Osteocyte (in vitro differentiated cells): ENCODE data around the gene SMPD1. TPM values are rescaled to one million over a fixed set of nuclear protein-coding genes. Genes with fewer than 3 reads are reported as not detected.

Source experiments
- DNase-seq: peaks from one replicate; pipeline ENCODE4 v3.0.0; 2021; ENCODE audit warnings: mixed read lengths; ENCODE audit not compliant: unreplicated experiment; ENCODE audit errors: extremely low spot score
- H3K27ac Mint-ChIP-seq: one replicate; pipeline ENCODE4 v1.8.0; 2021; ENCODE audit warnings: mild to moderate bottlenecking, mixed read lengths; ENCODE audit not compliant: unreplicated experiment
- H3K27me3 Mint-ChIP-seq: one replicate; pipeline ENCODE4 v1.8.0; 2021; ENCODE audit warnings: mixed read lengths; ENCODE audit not compliant: unreplicated experiment
- H3K36me3 Mint-ChIP-seq: one replicate; pipeline ENCODE4 v1.8.0; 2021; ENCODE audit warnings: mixed read lengths; ENCODE audit not compliant: unreplicated experiment
- H3K4me1 Mint-ChIP-seq: one replicate; pipeline ENCODE4 v1.8.0; 2021; ENCODE audit warnings: mixed read lengths; ENCODE audit not compliant: unreplicated experiment
- H3K4me3 Mint-ChIP-seq: one replicate; pipeline ENCODE4 v1.8.0; 2021; ENCODE audit warnings: mild to moderate bottlenecking, moderate library complexity, mixed read lengths; ENCODE audit not compliant: unreplicated experiment
- H3K9me3 Mint-ChIP-seq: one replicate; pipeline ENCODE4 v1.8.0; 2021; ENCODE audit warnings: mixed read lengths; ENCODE audit not compliant: unreplicated experiment
- CTCF ChIP-seq: fragments of 200-600 bp; sonication (generic); IDR thresholded peaks from 2 replicates; pipeline ENCODE4 v1.5.0; 2021; ENCODE audit warnings: antibody characterized with exemption, mild to moderate bottlenecking, moderate library complexity
- total RNA-seq: library from RNA; stranded (reverse); gene quantifications from 2 replicates; pipeline ENCODE4 v1.2.1, GENCODE V29; 2021

Gene SMPD1
- total RNA-seq, 1 donor from 2014 or later, result 93.0 TPM

- no peaks in the 10 kb centered on the region for H3K9me3 Mint-ChIP-seq
- H3K27ac Mint-ChIP-seq, result no peak overlapping the region
- H3K4me3 Mint-ChIP-seq, result no peak overlapping the region
- peaks cover 5% of the 10 kb centered on the region for H3K4me1 Mint-ChIP-seq
- peaks cover 28% of the 10 kb centered on the region for H3K27me3 Mint-ChIP-seq
- H3K36me3 Mint-ChIP-seq, result no peaks in the 10 kb centered on the region
- no peak for DNase-seq
- TF ChIP-seq CTCF, result no peak
Measured at GRCh38 chr11:6427516-6427915, 37.2 kb downstream of the SMPD1 start.

DNA sequence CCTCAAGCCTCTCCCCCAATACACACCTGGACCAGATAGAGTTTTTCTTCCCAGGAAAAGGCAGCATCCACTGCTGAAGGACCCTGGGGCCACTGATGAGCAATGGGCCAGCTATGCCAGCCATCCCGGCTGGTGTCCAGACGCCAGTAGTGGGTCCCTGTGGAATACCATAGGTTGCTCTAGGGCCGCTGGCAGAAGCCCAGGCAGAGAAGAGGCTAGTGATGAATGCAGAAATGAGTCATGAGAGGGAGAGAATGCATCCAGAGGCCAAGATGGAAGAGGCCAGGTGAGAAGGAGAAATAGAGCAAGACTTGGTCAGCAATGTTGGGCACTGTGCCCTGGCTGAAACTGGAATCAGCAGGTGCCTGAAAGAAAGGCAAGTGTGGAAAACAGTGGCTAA, 41.6 kb downstream of the SMPD1 start:
- Mint-ChIP-seq H3K27me3 (no peaks in the 10 kb centered on the region), H3K9me3 (no peaks in the 10 kb centered on the region), H3K4me1 (peaks cover 5% of the 10 kb centered on the region), H3K27ac (no peak overlapping the region), H3K4me3 (no peak overlapping the region), H3K36me3 (no peaks in the 10 kb centered on the region)
- no peak for DNase-seq
- TF ChIP-seq CTCF, result no peak

- peaks cover 5% of the 10 kb centered on the region for H3K4me1 Mint-ChIP-seq
- H3K4me3 Mint-ChIP-seq, result no peak overlapping the region
- no peak for TF ChIP-seq CTCF
- no peaks in the 10 kb centered on the region for H3K27me3 Mint-ChIP-seq
- no peak overlapping the region for H3K27ac Mint-ChIP-seq
- no peak for DNase-seq
- H3K9me3 Mint-ChIP-seq, result no peaks in the 10 kb centered on the region
- no peaks in the 10 kb centered on the region for H3K36me3 Mint-ChIP-seq
Measured at GRCh38 chr11:6433998-6434660, 43.9 kb downstream of the SMPD1 start.

DNA sequence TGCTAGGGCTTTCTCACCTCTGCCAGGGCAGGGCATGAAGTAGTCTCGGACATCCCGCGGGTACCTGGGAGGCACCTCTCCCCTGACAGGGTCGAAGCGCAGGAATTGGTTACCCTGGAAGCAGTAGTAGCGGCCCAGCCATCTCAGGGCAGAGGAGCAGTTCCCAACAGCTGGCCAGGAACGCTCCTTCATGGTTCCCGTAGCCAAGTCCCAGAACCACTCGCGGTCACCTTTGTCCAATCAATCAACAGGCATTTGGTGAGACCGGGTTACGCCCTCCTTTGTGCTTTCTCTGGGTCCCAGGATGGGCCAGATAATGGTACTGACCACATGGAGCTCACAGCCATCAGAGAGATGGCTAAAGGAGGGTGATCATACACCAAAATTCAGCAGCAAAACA, 47.1 kb downstream of the SMPD1 start:
- no peak for DNase-seq
- H3K4me3 Mint-ChIP-seq, result no peak overlapping the region
- no peak for TF ChIP-seq CTCF
- no peaks in the 10 kb centered on the region for H3K4me1 Mint-ChIP-seq
- no peaks in the 10 kb centered on the region for H3K9me3 Mint-ChIP-seq
- H3K36me3 Mint-ChIP-seq, result no peaks in the 10 kb centered on the region
- H3K27ac Mint-ChIP-seq, result no peak overlapping the region
- no peaks in the 10 kb centered on the region for H3K27me3 Mint-ChIP-seq

DNA sequence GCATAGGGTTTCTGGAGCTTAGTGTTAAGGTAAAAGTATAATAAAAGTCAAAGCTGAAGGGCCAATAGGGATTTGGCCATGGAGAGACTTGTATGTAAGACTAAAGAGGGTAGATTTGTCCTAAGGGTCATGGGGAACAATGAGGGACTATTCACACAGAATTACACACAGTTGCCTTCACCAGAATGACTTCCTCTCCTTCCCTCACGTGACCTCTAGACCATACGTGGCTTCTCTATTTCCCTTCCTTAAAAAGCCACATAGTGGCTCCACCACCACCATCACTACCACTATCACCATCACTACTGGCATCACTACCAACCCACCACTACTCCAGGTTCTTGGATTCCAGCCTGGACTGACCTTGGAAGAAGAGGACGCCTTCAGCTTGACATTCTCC, 47.7 kb downstream of the SMPD1 start:
- H3K9me3 Mint-ChIP-seq, result no peaks in the 10 kb centered on the region
- H3K36me3 Mint-ChIP-seq, result no peaks in the 10 kb centered on the region
- TF ChIP-seq CTCF, result no peak
- no peaks in the 10 kb centered on the region for H3K4me1 Mint-ChIP-seq
- H3K4me3 Mint-ChIP-seq, result no peak overlapping the region
- H3K27me3 Mint-ChIP-seq, result no peaks in the 10 kb centered on the region
- no peak overlapping the region for H3K27ac Mint-ChIP-seq
- DNase-seq, result no peak
